ENCODE results near the gene PTRH2. TPM values are rescaled to one million over a fixed set of nuclear protein-coding genes. Genes with fewer than 3 reads are reported as not detected.

PTRH2 gene
- total RNA-seq, 1 experiment from 2014 or later, result 40.8 TPM

- Histone ChIP-seq H2BK5ac (ENCODE audit: insufficient read length, low read length) (no peak overlapping the region), H3K4me2 (ENCODE audit: insufficient read depth, insufficient read length, low read length) (no peak overlapping the region), H2BK12ac (ENCODE audit: insufficient read length, low read depth, low read length) (no peak overlapping the region), H3K56ac (ENCODE audit: insufficient read length, low read depth, low read length) (no peak overlapping the region), H3K27me3 (ENCODE audit: insufficient read depth, low read length) (no peaks in the 10 kb centered on the region), H3K79me2 (ENCODE audit: insufficient read depth, low read length) (no peaks in the 10 kb centered on the region), H4K91ac (ENCODE audit: insufficient read length, low read depth, low read length) (no peak overlapping the region), H3K14ac (ENCODE audit: insufficient read depth, low read length) (no peak overlapping the region), H2BK120ac (ENCODE audit: low read depth, low read length, poor library complexity, severe bottlenecking) (no peak overlapping the region), H3K4ac (ENCODE audit: low read depth, low read length) (no peak overlapping the region), H2AFZ (ENCODE audit: low read length) (no peak overlapping the region), H3K4me1 (ENCODE audit: insufficient read depth, low read length) (no peaks in the 10 kb centered on the region), H3K9ac (ENCODE audit: extremely low read depth, insufficient read length, low read length) (no peak overlapping the region), H2BK15ac (ENCODE audit: low read depth, low read length) (no peak overlapping the region), H3K18ac (ENCODE audit: insufficient read length, low read depth, low read length) (no peak overlapping the region), H3K23me2 (ENCODE audit: insufficient read length, low read depth, low read length, poor library complexity, severe bottlenecking) (no peaks in the 10 kb centered on the region), H3K79me1 (ENCODE audit: insufficient read depth, low read depth, low read length, poor library complexity, severe bottlenecking) (no peaks in the 10 kb centered on the region), H4K20me1 (ENCODE audit: control insufficient read depth, insufficient read depth, insufficient read length) (no peaks in the 10 kb centered on the region), H3K9me3 (ENCODE audit: control insufficient read depth, low read depth, low read length) (no peaks in the 10 kb centered on the region), H4K5ac (ENCODE audit: insufficient read length, low read depth, low read length) (no peak overlapping the region), H3K23ac (ENCODE audit: insufficient read length, low read depth, low read length) (no peak overlapping the region), H2AK5ac (ENCODE audit: insufficient read length, low read length) (no peak overlapping the region), H3T11ph (ENCODE audit: low read length) (no peak overlapping the region), H3K27ac (ENCODE audit: insufficient read length, low read depth, low read length) (no peak overlapping the region), H4K8ac (replicated peaks; ENCODE audit: insufficient read length, low read depth, low read length) (no peak overlapping the region), H2BK20ac (ENCODE audit: low read depth, low read length, poor library complexity, severe bottlenecking) (no peak overlapping the region)
- Mint-ChIP-seq H3K27me3 (ENCODE audit: low read depth) (no peaks in the 10 kb centered on the region), H3K9me3 (no peaks in the 10 kb centered on the region), H3K27ac (no peak overlapping the region), H3K4me3 (no peak overlapping the region), H3K36me3 (ENCODE audit: insufficient read depth in 1 of 3, low read depth in 3 of 3) (peaks cover 41 to 89% (median 76%) of the 10 kb centered on the region in 3 experiments; a peak in 6 of 7 replicates), H3K4me1 (no peaks in the 10 kb centered on the region)
- TF ChIP-seq CTCF (conservative IDR thresholded peaks at IDR 0.05), result no peak
- no peak for DNase-seq
- WGBS (ENCODE audit: extremely low coverage, insufficient read length, low lambda C conversion rate), result no CpG with 5 or more reads among the region's 4 CpGs
These were observed 26.9 kb downstream of the PTRH2 start for GRCh38 chr17:59680314-59680713.
